ENCODE measurements around the gene HABP4. TPM values are rescaled to one million over a fixed set of nuclear protein-coding genes. Genes with fewer than 3 reads are reported as not detected.

The HABP4 gene
- total RNA-seq, 4 donors from 2014 or later: 15.1 to 32.8 (median 26.2) TPM

DNA sequence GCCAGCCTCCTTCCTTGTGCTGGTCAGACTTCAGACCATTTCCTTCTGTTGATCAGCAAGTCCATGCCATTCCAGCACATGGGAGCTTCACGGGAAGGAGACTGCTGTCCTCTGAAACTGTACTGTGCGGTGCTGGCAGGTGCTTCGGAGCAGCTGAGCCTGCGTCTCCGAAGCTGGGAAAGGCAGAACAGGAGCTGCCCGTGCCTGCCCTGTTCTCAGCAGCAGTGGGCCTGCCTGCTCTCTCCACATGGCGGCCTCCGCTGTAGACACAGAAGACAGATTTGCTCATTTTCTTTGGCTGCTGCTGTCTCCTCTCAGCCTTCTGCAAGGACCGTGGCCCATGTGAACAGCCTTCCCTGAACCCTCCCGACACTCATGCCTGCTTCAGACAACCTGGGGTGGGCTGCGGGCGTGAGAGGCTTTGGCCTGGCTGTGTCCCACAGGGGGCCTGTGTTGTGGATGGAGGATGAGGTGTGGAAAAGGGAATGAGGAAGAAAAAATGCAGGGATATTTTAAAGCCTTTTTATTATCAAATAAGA lies 43.1 kb downstream of the HABP4 start:
- no peak for TF ChIP-seq CTCF (IDR thresholded peaks at IDR 0.05; ENCODE audit: low read depth)

DNA sequence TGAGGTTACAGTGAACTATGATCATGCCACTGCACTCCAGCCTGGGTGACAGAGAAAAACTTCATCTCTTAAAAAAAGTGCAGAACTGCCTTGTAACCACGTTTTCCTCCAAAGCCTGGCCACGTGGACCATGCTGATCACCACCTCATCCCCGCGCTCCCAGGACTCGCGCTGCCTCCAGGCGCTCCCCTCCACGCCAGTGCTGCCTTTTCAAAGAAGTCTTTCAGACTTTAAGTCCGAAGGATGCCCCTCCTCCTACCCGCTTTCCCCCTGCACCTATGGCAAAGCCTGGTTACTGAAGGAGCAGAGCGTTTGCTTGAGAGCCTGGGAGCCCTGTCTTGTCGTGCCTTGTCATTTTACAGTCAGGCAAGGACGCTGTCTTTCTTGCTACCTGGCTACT lies 43.8 kb downstream of the HABP4 start:
- TF ChIP-seq CTCF (IDR thresholded peaks at IDR 0.05; ENCODE audit: low read depth): no peak

DNA sequence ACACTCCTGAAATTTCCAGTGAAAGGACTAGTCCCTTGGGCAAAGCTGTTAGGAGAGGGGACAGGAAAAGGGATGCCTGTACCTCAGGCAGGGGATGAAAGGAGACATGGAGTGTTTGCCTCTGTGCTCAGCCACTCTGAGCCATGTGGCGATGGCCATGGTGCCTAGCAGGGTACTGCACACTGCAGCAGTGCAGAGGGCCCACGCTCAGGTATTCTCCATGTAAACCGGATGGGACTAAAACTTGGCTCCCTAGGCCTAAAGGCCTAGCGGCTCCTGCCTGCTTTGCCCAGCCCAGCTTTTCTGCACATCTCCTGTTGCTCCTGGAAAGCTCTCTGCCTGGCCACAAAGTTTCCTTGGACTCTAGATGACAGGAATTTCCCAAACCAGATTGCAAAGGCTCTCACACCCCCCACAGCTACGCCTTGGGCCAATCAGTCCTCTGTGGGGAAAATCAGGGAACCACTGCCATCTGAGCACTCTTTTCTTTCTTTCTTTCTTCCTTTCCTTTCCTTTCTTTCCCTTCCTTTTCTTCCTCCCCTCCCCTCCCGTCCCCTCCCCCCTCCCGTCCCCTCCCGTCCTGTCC lies 44.3 kb downstream of the HABP4 start:
- TF ChIP-seq CTCF (IDR thresholded peaks at IDR 0.05; ENCODE audit: low read depth): no peak

GRCh38 chr9:96495341-96495740 lies 45.4 kb downstream of the HABP4 start:
- TF ChIP-seq CTCF (IDR thresholded peaks at IDR 0.05; ENCODE audit: low read depth): no peak

DNA sequence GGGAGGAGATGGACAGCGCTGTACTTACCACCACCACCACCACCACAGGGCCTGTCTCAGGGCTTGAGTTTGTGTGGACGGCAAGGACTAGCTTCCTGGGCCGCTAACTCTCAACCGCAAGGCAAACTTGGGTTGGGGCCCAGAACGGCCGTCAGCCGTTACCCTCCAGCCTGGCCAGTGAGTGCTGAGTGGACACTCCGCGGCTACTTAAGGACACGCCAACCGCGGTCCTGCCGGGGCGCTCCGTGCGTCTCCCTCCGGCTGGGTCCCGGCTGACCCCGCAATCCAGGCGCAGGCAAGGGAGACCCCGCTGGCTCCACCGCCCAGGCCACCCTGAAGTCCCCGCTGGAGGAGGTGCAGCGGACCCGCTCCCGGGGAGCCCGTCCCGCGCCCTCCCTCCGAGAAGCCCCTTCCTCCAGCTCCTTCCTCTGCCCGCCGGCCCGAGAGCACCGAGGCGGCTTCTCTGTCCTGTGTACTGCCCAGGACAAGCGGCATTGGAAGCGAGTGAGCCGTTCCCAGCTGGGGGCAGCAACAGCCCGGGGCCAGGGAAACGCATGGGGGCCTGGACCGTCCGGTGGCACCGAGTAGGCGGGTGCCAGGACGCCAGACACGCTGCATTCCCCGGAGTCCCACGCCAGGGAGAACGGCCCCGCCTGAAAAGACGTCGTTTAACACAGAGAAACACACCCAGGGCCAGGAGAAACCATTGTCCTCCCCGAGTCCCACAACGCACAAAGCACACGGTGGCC lies 46.6 kb downstream of the HABP4 start:
- TF ChIP-seq CTCF (IDR thresholded peaks at IDR 0.05; ENCODE audit: low read depth): no peak

GRCh38 chr9:96497117-96497399 lies 47.1 kb downstream of the HABP4 start:
- TF ChIP-seq CTCF (IDR thresholded peaks at IDR 0.05; ENCODE audit: low read depth): no peak

DNA sequence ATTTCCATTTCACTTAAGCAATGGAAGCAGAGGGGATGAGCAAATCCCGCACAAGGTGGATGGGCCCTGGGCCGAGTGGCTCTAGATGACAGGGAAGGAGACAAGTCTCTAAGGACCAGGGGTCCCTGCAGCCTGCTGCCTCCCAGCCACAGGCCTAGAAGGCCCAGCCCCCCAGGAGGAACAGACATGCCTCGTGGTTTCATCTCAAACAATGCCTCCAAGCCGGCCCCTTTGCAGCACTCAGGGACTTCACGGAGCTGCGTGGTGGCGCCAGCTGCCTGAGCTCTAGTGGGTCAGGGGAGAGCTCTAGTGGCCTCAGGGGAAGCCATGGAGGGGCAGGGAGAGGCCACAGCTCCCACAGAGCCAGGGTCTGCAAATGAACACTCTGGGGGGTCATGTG lies 48.8 kb downstream of the HABP4 start:
- no peak for TF ChIP-seq CTCF (IDR thresholded peaks at IDR 0.05; ENCODE audit: low read depth)
